ENCODE measurements around the gene PIK3R5.

Gene PIK3R5

DNA sequence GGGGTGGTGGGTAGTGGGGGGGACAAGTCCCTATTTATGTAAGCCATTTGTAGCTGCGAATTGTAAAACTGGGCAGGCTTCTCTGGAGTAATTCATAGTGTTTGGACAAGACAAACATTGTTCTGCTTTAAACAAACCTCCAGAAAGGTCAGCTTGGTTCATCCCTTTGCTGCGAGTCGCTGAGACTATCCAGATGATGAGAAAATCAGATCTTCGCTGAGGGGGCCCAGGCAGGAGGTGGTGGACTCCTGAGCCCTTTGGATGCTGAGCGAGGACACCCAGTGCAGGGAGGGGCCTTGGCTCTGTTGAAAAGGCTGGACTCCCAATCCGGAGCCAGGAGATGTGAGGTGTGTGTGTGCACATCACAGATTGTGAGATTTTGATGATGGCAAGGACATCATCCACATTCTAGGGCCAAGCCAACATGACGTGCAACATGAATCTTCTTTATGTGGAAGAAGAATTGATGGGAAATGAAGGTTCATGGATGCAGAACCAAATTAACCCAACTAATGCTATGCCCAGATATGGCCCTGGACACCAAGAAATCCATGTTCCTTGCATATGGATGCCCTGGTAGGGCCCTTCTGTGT, 40.8 kb upstream of the PIK3R5 start:
- Histone ChIP-seq H3K27ac (no peak overlapping the region), H3K4me3 (ENCODE audit: low read depth, low read length) (no peak overlapping the region), H3K27me3 (replicated peaks) (peaks cover 39% of the 10 kb centered on the region), H3K36me3 (replicated peaks) (no peaks in the 10 kb centered on the region)
- DNase-seq = no peak
- TF ChIP-seq, protein P1, sequence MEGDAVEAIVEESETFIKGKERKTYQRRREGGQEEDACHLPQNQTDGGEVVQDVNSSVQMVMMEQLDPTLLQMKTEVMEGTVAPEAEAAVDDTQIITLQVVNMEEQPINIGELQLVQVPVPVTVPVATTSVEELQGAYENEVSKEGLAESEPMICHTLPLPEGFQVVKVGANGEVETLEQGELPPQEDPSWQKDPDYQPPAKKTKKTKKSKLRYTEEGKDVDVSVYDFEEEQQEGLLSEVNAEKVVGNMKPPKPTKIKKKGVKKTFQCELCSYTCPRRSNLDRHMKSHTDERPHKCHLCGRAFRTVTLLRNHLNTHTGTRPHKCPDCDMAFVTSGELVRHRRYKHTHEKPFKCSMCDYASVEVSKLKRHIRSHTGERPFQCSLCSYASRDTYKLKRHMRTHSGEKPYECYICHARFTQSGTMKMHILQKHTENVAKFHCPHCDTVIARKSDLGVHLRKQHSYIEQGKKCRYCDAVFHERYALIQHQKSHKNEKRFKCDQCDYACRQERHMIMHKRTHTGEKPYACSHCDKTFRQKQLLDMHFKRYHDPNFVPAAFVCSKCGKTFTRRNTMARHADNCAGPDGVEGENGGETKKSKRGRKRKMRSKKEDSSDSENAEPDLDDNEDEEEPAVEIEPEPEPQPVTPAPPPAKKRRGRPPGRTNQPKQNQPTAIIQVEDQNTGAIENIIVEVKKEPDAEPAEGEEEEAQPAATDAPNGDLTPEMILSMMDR (IDR thresholded peaks at IDR 0.05; ENCODE audit: low read depth, low read length, missing control alignments) = no peak
- in situ Hi-C loops (cut with HindIII; ENCODE audit: low pct_ligation_motif_present, low sequenced_read_pairs) = no loop called here

DNA sequence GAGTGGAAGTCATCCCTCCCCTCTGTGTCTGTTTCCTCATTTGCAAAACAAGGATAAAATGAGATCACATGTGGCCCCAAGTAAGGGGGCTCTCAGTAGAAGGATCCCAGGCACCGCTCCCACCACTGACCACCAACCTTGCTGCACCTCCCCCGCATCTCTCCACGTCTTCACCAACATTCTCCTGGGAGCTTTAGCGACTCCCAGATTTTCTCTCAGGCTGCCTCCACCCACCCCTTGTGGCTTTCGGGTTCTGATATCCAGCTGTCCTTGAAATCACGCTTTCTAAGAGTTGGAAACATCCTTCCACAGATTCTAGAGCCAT, 39.4 kb upstream of the PIK3R5 start:
- TF ChIP-seq, protein P1 (IDR thresholded peaks at IDR 0.05; ENCODE audit: low read depth, low read length, missing control alignments) = no peak
- peaks cover 39% of the 10 kb centered on the region for H3K27me3 ChIP-seq (replicated peaks)
- in situ Hi-C loops (cut with HindIII; ENCODE audit: low pct_ligation_motif_present, low sequenced_read_pairs) = no loop called here
- DNase-seq = no peak
- H3K27ac ChIP-seq = no peak overlapping the region
- no peaks in the 10 kb centered on the region for H3K36me3 ChIP-seq (replicated peaks)
- H3K4me3 ChIP-seq (ENCODE audit: low read depth, low read length) = no peak overlapping the region

DNA sequence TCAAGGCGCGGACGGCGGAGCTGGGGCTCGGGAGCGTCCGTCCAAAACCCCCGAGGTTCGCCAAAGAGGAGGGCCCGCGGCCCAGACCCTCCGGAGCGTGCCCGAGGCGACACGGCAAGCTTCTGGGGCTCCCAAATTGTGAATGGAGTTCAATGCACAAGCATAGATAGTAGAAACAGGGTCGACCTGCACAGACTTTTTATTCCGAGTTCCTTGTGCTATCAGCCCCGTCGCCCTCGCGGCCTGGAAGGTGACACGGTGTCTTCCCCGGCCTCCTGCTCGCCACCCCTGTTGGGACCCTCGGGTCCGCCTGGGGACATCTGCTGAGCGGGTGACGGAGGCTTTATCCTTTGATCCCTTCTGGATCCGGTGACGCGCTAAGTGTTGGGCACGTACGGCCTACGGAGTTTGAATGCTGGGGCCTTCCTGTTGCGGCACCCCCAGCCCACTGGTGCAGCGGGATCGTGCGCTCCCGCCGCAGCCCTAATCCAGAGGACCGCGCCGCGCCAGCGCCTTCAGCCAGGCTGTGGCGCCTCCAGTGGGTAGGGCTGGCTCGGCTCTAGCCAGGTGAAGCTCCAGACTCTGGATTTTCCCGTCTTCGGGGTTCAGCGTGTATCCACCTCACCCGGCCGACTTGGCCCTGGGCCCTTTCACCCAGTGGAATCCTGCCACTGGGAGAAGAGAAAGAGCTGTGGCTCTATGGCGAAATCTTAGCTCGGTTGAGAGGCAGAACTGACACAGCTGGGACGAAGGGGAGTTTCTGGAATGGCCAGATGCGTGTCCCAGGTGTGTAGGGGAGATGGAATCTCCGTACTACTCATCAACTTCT, 38.8 kb upstream of the PIK3R5 start:
- in situ Hi-C loops (cut with HindIII; ENCODE audit: low pct_ligation_motif_present, low sequenced_read_pairs) = no loop called here
- DNase-seq = no peak
- TF ChIP-seq, protein P1 (IDR thresholded peaks at IDR 0.05; ENCODE audit: low read depth, low read length, missing control alignments) = no peak
- Histone ChIP-seq H3K27ac (no peak overlapping the region), H3K36me3 (replicated peaks) (no peaks in the 10 kb centered on the region), H3K4me3 (ENCODE audit: low read depth, low read length) (no peak overlapping the region), H3K27me3 (replicated peaks) (peaks cover 39% of the 10 kb centered on the region)

DNA sequence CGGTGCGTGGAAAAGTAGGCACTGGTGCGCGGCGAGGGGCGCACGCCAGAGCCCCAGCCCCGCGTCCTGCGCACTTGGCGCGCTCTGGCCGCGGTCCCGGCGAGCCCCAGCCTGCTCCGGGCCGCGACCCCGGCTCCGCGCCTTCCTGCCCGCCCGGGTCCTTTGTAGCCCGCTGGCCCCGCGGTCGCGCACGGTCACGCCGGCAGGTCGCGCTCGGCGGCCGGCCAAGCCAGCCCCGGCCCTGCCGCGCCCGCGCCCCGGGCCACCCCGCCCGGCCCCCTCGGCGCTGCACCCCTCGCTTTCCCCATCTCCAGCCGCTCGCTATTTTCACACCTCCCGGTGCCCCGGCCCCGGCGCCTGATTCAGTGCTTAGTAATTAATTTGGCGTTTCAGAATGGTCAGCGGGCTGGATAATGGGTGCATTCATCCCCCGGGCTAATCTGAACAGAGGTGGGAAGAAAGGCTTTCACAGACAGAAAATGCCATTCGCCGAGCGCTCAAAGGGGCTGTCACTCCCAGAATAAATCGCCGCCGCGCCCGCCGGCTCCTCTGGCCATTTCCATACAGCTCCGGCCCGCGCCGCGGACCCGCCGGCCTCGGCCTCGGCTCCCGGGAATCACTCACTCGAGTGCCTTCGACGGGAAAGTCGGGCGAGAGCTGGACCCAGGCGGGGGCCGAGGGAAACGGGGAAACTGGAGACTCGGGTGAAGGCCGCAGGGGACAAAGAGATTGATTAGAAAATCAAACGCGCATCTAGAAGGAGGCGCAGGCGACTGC, 38.0 kb upstream of the PIK3R5 start:
- Histone ChIP-seq H3K4me3 (ENCODE audit: low read depth, low read length) (no peak overlapping the region), H3K27me3 (replicated peaks) (peaks cover 39% of the 10 kb centered on the region), H3K36me3 (replicated peaks) (no peaks in the 10 kb centered on the region), H3K27ac (no peak overlapping the region)
- TF ChIP-seq, protein P1 (IDR thresholded peaks at IDR 0.05; ENCODE audit: low read depth, low read length, missing control alignments) = no peak
- no peak for DNase-seq
- in situ Hi-C loops (cut with HindIII; ENCODE audit: low pct_ligation_motif_present, low sequenced_read_pairs) = no loop called here

DNA sequence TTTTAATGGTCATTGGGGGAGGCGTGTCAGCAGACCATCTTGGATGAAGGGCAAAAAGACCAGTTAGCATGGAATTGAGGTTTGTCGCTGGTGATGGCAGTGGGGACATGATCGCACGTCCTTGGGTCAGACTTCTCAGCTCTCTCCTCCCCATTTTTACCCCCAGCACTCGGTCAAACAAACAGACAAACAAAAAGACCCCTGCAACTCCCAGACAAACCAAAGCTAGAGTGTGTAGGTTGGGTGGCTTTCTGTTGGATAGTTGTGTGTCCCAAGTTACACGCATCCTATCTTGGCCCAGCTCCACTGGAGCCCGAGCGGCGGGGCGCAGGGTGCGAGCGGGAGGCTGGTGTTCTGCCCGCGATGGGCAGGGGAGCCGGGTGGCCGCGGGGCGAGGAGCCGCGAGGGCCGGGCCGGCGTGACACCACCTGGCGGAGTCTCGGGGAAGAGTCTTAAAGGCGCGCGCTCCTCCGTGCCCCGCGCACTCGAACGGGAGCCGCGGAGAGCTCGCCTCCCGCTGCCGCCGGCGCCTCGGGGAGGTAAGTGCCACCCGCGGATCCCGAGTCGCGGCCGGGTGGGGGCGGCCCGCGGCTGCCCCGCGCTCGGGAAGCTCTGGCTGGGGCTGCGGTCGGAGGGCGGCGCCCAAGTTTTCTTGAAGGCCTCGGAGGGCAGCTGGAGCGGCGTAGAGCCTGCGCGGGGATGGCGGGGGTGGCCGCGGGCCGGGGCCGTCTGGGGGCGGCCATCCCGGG, 37.3 kb upstream of the PIK3R5 start:
- H3K4me3 ChIP-seq (ENCODE audit: low read depth, low read length) = no peak overlapping the region
- DNase-seq = no peak
- TF ChIP-seq, protein P1 (IDR thresholded peaks at IDR 0.05; ENCODE audit: low read depth, low read length, missing control alignments) = peak; percentile 6
- H3K27me3 ChIP-seq (replicated peaks) = peaks cover 39% of the 10 kb centered on the region
- H3K36me3 ChIP-seq (replicated peaks) = no peaks in the 10 kb centered on the region
- no peak overlapping the region for H3K27ac ChIP-seq
- in situ Hi-C loops (cut with HindIII; ENCODE audit: low pct_ligation_motif_present, low sequenced_read_pairs) = no loop called here
